SH-SY5Y (cell line): ENCODE measurements around the gene FFAR4.

Source experiments
- GATA2 ChIP-seq: IDR thresholded peaks from 2 replicates; pipeline ENCODE4 v1.6.1; 2011; ENCODE audit warnings: mild to moderate bottlenecking, low read depth, low read length
- GATA3 ChIP-seq: IDR thresholded peaks from 2 replicates; pipeline ENCODE4 v1.6.1; 2011; ENCODE audit warnings: low read depth, mild to moderate bottlenecking, low read length, moderate library complexity

Gene FFAR4

GRCh38 chr10:93566435-93567276 is at the start of gene FFAR4:
TSS of gene FFAR4 (plus strand) at chr10:93566665. CDS start at chr10:93566721, 56 bp downstream.
- no peak for TF ChIP-seq GATA3
- TF ChIP-seq GATA2 = no peak

- TF ChIP-seq GATA3 (no peak), GATA2 (peak; percentile 73)
Observed at GRCh38 chr10:93518531-93518930, 47.9 kb upstream of the FFAR4 start.

- no peak for TF ChIP-seq GATA3
- TF ChIP-seq GATA2 = no peak
Observed at GRCh38 chr10:93535293-93535692, 31.2 kb upstream of the FFAR4 start.

GRCh38 chr10:93541402-93542357 is 24.8 kb upstream of the FFAR4 start:
- no peak for TF ChIP-seq GATA2
- TF ChIP-seq GATA3 = no peak

- TF ChIP-seq GATA2 (no peak; the same call in 1 of the 2 replicates), GATA3 (no peak)
Observed at GRCh38 chr10:93542358-93542791, 24.1 kb upstream of the FFAR4 start.

GRCh38 chr10:93547522-93547921 is 18.9 kb upstream of the FFAR4 start:
- TF ChIP-seq GATA2 = no peak
- TF ChIP-seq GATA3 = no peak

- TF ChIP-seq GATA2 (no peak), GATA3 (no peak)
Observed at GRCh38 chr10:93548376-93549071, 17.9 kb upstream of the FFAR4 start.

- TF ChIP-seq GATA2 (no peak), GATA3 (no peak)
Observed at GRCh38 chr10:93550606-93551005, 15.9 kb upstream of the FFAR4 start.

GRCh38 chr10:93552780-93553179 is 13.7 kb upstream of the FFAR4 start:
- TF ChIP-seq GATA2 = no peak
- no peak for TF ChIP-seq GATA3

GRCh38 chr10:93553482-93554315 is 12.8 kb upstream of the FFAR4 start:
- TF ChIP-seq GATA3 = no peak
- no peak for TF ChIP-seq GATA2

GRCh38 chr10:93554316-93554663 is 12.2 kb upstream of the FFAR4 start:
- TF ChIP-seq GATA3 (no peak), GATA2 (no peak)

- TF ChIP-seq GATA3 = no peak
- TF ChIP-seq GATA2 = no peak
Observed at GRCh38 chr10:93554760-93555432, 11.6 kb upstream of the FFAR4 start.
